H1 (cell line): Measurements from ENCODE around the gene SLC15A3. TPM values are rescaled to one million over a fixed set of nuclear protein-coding genes. Genes with fewer than 3 reads are reported as not detected.

Experiments used
- CTCF ChIA-PET: fragments of 300-600 bp; sonication (Branson Sonifier 250); formaldehyde crosslinking; loops from one replicate; lab custom pipeline; 2021; ENCODE audit not compliant: partially characterized antibody; lab: Charles Lee
- POLR2A ChIA-PET: fragments of 300-600 bp; sonication (Branson Sonifier 250); formaldehyde crosslinking; loops from one replicate; lab custom pipeline; 2021; ENCODE audit warnings: inconsistent platforms; ENCODE audit not compliant: partially characterized antibody; lab: Charles Lee
- DNase-seq, 2 experiments: peaks; one replicate each; pipeline versions ENCODE4 v3.0.0 to v3.0.0-alpha.2; 2010 to 2022; ENCODE audit warnings: low spot score in 2 of 2, low read depth in 1 of 2, mixed read lengths in 1 of 2
- FAIRE-seq: peaks from 2 replicates; lab custom pipeline; 2011; peaks lifted over from hg19 to GRCh38; lab: Jason Lieb, UNC
- H2AFZ ChIP-seq: 2 replicates; pipeline ENCODE4 v1.8.1; 2012; ENCODE audit warnings: low read length, inconsistent platforms
- H2AK5ac ChIP-seq: 2 replicates; pipeline ENCODE4 v1.6.1; 2013; ENCODE audit warnings: low read depth, low read length
- H2BK120ac ChIP-seq: replicated peaks from 2 replicates; pipeline ENCODE3; 2013; ENCODE audit warnings: low read depth, low read length, inconsistent platforms
- H2BK12ac ChIP-seq: 2 replicates; pipeline ENCODE4 v1.6.1; 2013; ENCODE audit warnings: low read depth, low read length
- H2BK15ac ChIP-seq: 2 replicates; pipeline ENCODE4 v1.6.1; 2013; ENCODE audit warnings: low read length
- H2BK20ac ChIP-seq: 2 replicates; pipeline ENCODE4 v1.6.1; 2013; ENCODE audit warnings: low read length
- H2BK5ac ChIP-seq: 2 replicates; pipeline ENCODE4 v1.6.1; 2013; ENCODE audit warnings: low read depth, low read length
- H3K14ac ChIP-seq: 2 replicates; pipeline ENCODE4 v1.6.1; 2013; ENCODE audit warnings: inconsistent platforms; ENCODE audit not compliant: insufficient read length
- H3K18ac ChIP-seq: 2 replicates; pipeline ENCODE4 v1.6.1; 2013; ENCODE audit warnings: low read length; ENCODE audit errors: extremely low read depth
- H3K23ac ChIP-seq: 2 replicates; pipeline ENCODE4 v1.6.1; 2013; ENCODE audit warnings: inconsistent platforms; ENCODE audit not compliant: insufficient read length
- H3K23me2 ChIP-seq: 2 replicates; pipeline ENCODE4 v1.6.1; 2013; ENCODE audit warnings: low read depth, low read length
- H3K27ac ChIP-seq: 2 replicates; pipeline ENCODE4 v1.6.1; 2011; ENCODE audit warnings: low read depth, low read length, inconsistent platforms
- H3K27me3 ChIP-seq, 4 experiments: replicated peaks in 1 of 4; 1 replicate in 1 of 4; 2 replicates in 3 of 4; pipeline versions ENCODE4 v1.6.1 to v1.8.1; 2011 to 2013; ENCODE audit warnings: low read length in 3 of 4, mild to moderate bottlenecking in 3 of 4, inconsistent platforms in 2 of 4, mixed read lengths in 2 of 4, moderate library complexity in 1 of 4; ENCODE audit not compliant: control insufficient read depth in 3 of 4, insufficient read depth in 3 of 4; ENCODE audit errors: extremely low read depth in 1 of 4
- H3K36me3 ChIP-seq, 4 experiments: 2 replicates each; pipeline versions ENCODE4 v1.6.1 to v1.8.1; 2011 to 2013; ENCODE audit warnings: mild to moderate bottlenecking in 4 of 4, low read length in 3 of 4, moderate library complexity in 2 of 4, control low read depth in 1 of 4, inconsistent platforms in 1 of 4; ENCODE audit not compliant: insufficient read depth in 4 of 4, control insufficient read depth in 2 of 4
- H3K4ac ChIP-seq: replicated peaks from 2 replicates; pipeline ENCODE3; 2013; ENCODE audit warnings: low read length, low read depth, mixed read lengths, inconsistent platforms; ENCODE audit not compliant: insufficient read length
- H3K4me1 ChIP-seq, 4 experiments: replicated peaks in 1 of 4; 1 replicate in 1 of 4; 2 replicates in 3 of 4; pipeline versions ENCODE4 v1.6.1 to v1.8.1; 2011 to 2013; ENCODE audit warnings: low read length in 3 of 4, inconsistent platforms in 2 of 4, mixed read lengths in 1 of 4; ENCODE audit not compliant: insufficient read depth in 4 of 4, control insufficient read depth in 3 of 4
- H3K4me2 ChIP-seq, 2 experiments: 2 replicates each; pipeline versions ENCODE4 v1.6.1 to v1.8.1; 2011 to 2013; ENCODE audit warnings: low read depth in 2 of 2, low read length in 2 of 2, control low read depth in 1 of 2, inconsistent platforms in 1 of 2, mild to moderate bottlenecking in 1 of 2; ENCODE audit not compliant: insufficient read depth in 1 of 2
- H3K4me3 ChIP-seq, 4 experiments: fragments of 200-600, 300-600 bp in 1 of 4; sonication (generic), shearing (Covaris generic), sonication (Bioruptor Twin) in 1 of 4; 2 replicates each; pipeline versions ENCODE4 v1.5.1 to v1.8.1; 2011 to 2016; ENCODE audit warnings: low read length in 4 of 4, low read depth in 3 of 4, control low read depth in 2 of 4, inconsistent platforms in 2 of 4, mild to moderate bottlenecking in 2 of 4, mixed read lengths in 1 of 4, moderate library complexity in 1 of 4; ENCODE audit not compliant: insufficient read depth in 2 of 4; ENCODE audit errors: extremely low read depth in 1 of 4
- H3K56ac ChIP-seq: replicated peaks from 2 replicates; pipeline ENCODE3; 2013; ENCODE audit warnings: low read depth, mild to moderate bottlenecking, mixed read lengths, low read length, inconsistent platforms; ENCODE audit not compliant: insufficient read length
- H3K79me1 ChIP-seq: 2 replicates; pipeline ENCODE4 v1.6.1; 2013; ENCODE audit warnings: low read depth, low read length, control low read depth
- H3K79me2 ChIP-seq, 2 experiments: 2 replicates each; pipeline versions ENCODE4 v1.6.1 to v1.8.1; 2012 to 2013; ENCODE audit warnings: low read length in 2 of 2, mild to moderate bottlenecking in 2 of 2, inconsistent platforms in 1 of 2; ENCODE audit not compliant: insufficient read depth in 2 of 2, control insufficient read depth in 1 of 2
- H3K9ac ChIP-seq, 4 experiments: replicated peaks in 1 of 4; 1 replicate in 1 of 4; 2 replicates in 3 of 4; pipeline versions ENCODE4 v1.6.1 to v1.8.1; 2011 to 2013; ENCODE audit warnings: low read depth in 3 of 4, low read length in 3 of 4, control low read depth in 2 of 4, mild to moderate bottlenecking in 2 of 4, moderate library complexity in 2 of 4, inconsistent platforms in 1 of 4; ENCODE audit errors: extremely low read depth in 1 of 4
- H3K9me3 ChIP-seq, 2 experiments: 2 replicates each; pipeline versions ENCODE4 v1.6.1 to v1.8.1; 2012 to 2013; ENCODE audit warnings: mild to moderate bottlenecking in 2 of 2, moderate library complexity in 2 of 2, control low read depth in 1 of 2, inconsistent platforms in 1 of 2, low read depth in 1 of 2, low read length in 1 of 2, mixed read lengths in 1 of 2; ENCODE audit not compliant: insufficient read depth in 2 of 2
- H4K20me1 ChIP-seq, 2 experiments: replicated peaks in 1 of 2; 2 replicates each; pipeline versions ENCODE3 to v1.8.1; 2011 to 2013; ENCODE audit warnings: inconsistent platforms in 2 of 2, low read length in 2 of 2, mild to moderate bottlenecking in 1 of 2; ENCODE audit not compliant: insufficient read depth in 2 of 2, control insufficient read depth in 1 of 2
- H4K5ac ChIP-seq: 2 replicates; pipeline ENCODE4 v1.6.1; 2013; ENCODE audit warnings: low read length, low read depth, mixed read lengths, inconsistent platforms; ENCODE audit not compliant: insufficient read length
- H4K8ac ChIP-seq: 2 replicates; pipeline ENCODE4 v1.8.0; 2013; ENCODE audit warnings: mild to moderate bottlenecking, moderate library complexity, low read length, inconsistent platforms; ENCODE audit not compliant: insufficient read depth; ENCODE audit errors: extremely low read depth
- H4K91ac ChIP-seq: replicated peaks from 2 replicates; pipeline ENCODE3; 2013; ENCODE audit warnings: low read length, mixed read lengths, inconsistent platforms; ENCODE audit not compliant: insufficient read length
- CEBPB ChIP-seq: IDR thresholded peaks from 2 replicates; pipeline ENCODE4 v1.6.1; 2012; ENCODE audit warnings: low read depth, low read length
- CTCF ChIP-seq, 3 experiments: IDR thresholded peaks; 1 replicate in 2 of 3; 2 replicates in 1 of 3; pipeline versions ENCODE4 v1.5.1 to v1.6.1; 2011; ENCODE audit warnings: low read length in 3 of 3, mild to moderate bottlenecking in 3 of 3, inconsistent platforms in 2 of 3, low read depth in 1 of 3, moderate library complexity in 1 of 3; ENCODE audit not compliant: insufficient read depth in 1 of 3; ENCODE audit errors: control extremely low read depth in 1 of 3
- E2F6 ChIP-seq: IDR thresholded peaks from 2 replicates; pipeline ENCODE4 v1.6.1; 2012; ENCODE audit warnings: inconsistent platforms
- PHF8 ChIP-seq: fragments of 200-600 bp; sonication (generic); conservative IDR thresholded peaks from 2 replicates; pipeline ENCODE4 v1.7.1; 2012; ENCODE audit warnings: low read depth, mild to moderate bottlenecking, inconsistent platforms, low read length, moderate library complexity
- WGBS, 2 experiments: shearing (Covaris generic) in 1 of 2; methylation state at CpG; one replicate each; pipeline versions ENCODE4 v1.1.6 to v1.1.7; 2013 to 2015; ENCODE audit warnings: low lambda C conversion rate in 2 of 2, mixed read lengths in 2 of 2, inconsistent platforms in 1 of 2, low coverage in 1 of 2, missing lambda C conversion rate in 1 of 2; ENCODE audit not compliant: insufficient replicate concordance in 2 of 2, insufficient coverage in 1 of 2, insufficient read length in 1 of 2; ENCODE audit errors: extremely low coverage in 1 of 2, missing lambda C conversion rate in 1 of 2; 5-methylcytosine and 5-hydroxymethylcytosine counted together
- polyA plus RNA-seq, 7 experiments: library from polyadenylated mRNA; depleted of rRNA in 3 of 7; stranded (reverse) in 5 of 7; unstranded in 2 of 7; fragments of >200 nt in 5 of 7; fragments of 200-250 nt in 2 of 7; gene quantifications; 1 replicate in 5 of 7; 2 replicates in 1 of 7; 4 replicates in 1 of 7; pipeline versions ENCODE4 v1.2.1 to v1.2.3, GENCODE V29; 2011 to 2013; ENCODE audit warnings: missing spikeins in 2 of 7, mixed read lengths in 2 of 7
- total RNA-seq: library from RNA; stranded (reverse); fragmentation: NEBNext Ultra II Directional; extraction: Animal tissue kit (Norgen Biotek cat#: 25700); gene quantifications from 2 replicates; pipeline ENCODE4 v1.2.1, GENCODE V29; 2021

SLC15A3 gene
- total and polyA plus RNA-seq, 2 of the 8 experiments (the other 6 are each of a cell fraction or from before 2014, with no cell fraction given): 25.8 to 31.0 TPM

GRCh38 chr11:60912223-60912850 is 39.6 kb downstream of the SLC15A3 start:
- Histone ChIP-seq H3K4me1 (peaks cover 10 to 27% (median 18%) of the 10 kb centered on the region in 4 experiments), H3K79me2 (peaks cover 5 to 10% of the 10 kb centered on the region in 2 experiments), H4K91ac (peak overlapping the region; percentile 30), H3K56ac (no peak overlapping the region), H2BK120ac (no peak overlapping the region), H4K5ac (no peak overlapping the region), H3K18ac (no peak overlapping the region), H3K79me1 (no peaks in the 10 kb centered on the region), H2BK12ac (0 out of 2 replicates have a peak overlapping the region, but pooled peaks have one; percentile 29), H3K23ac (no peak overlapping the region), H3K23me2 (peaks cover 8% of the 10 kb centered on the region), H3K4ac (no peak overlapping the region), H3K27me3 (peaks cover 0 to 2% (median 0%) of the 10 kb centered on the region in 4 experiments; a peak in 1 of 7 replicates), H3K9me3 (no peaks in the 10 kb centered on the region), H2BK15ac (no peak overlapping the region), H2BK5ac (no peak overlapping the region), H3K9ac (no peak overlapping the region; a peak in 1 of 7 replicates), H3K14ac (no peak overlapping the region), H4K8ac (peak overlapping the region; percentile 30; the same call in 1 of the 2 replicates), H3K4me2 (no peak overlapping the region; a peak in 1 of 4 replicates), H3K4me3 (no peak overlapping the region), H2AFZ (peak overlapping the region; percentile 85), H2BK20ac (no peak overlapping the region; the same call in 1 of the 2 replicates), H2AK5ac (no peak overlapping the region), H3K27ac (no peak overlapping the region), H4K20me1 (peaks cover 0 to 2% of the 10 kb centered on the region in 2 experiments), H3K36me3 (no peaks in the 10 kb centered on the region)
- 84 to 100% methylated on average over 1 to 11 of the region's 12 CpGs for WGBS, 2 experiments
- DNase-seq (no peak), FAIRE-seq (no peak)
- CTCF ChIA-PET: interaction anchor here (0.8 to 2.6 kb wide), 7 partner anchors 9 to 214 kb away, joined by 3 to 9 read pairs (median 5); no protein-coding TSS in a partner anchor
- POLR2A ChIA-PET: interaction anchor here (1.7 to 4.1 kb wide), 2 partner anchors 12 to 17 kb away, joined by 5 to 26 read pairs; partner anchors contain the start of gene TMEM132A
- TF ChIP-seq CEBPB (no peak), E2F6 (peak; percentile 51; the same call in 1 of the 2 replicates), PHF8 (no peak), CTCF (IDR thresholded peaks at IDR 0.05; ENCODE audit: control extremely low read depth in 1 of 3, insufficient read depth in 1 of 3, low read depth in 1 of 3, low read length in 3 of 3) (no peak)
